ENCODE data around the gene DNM3. TPM values are rescaled to one million over a fixed set of nuclear protein-coding genes. Genes with fewer than 3 reads are reported as not detected.

DNM3 gene
- total RNA-seq, 1 donor from 2014 or later = 2.1 TPM

DNA sequence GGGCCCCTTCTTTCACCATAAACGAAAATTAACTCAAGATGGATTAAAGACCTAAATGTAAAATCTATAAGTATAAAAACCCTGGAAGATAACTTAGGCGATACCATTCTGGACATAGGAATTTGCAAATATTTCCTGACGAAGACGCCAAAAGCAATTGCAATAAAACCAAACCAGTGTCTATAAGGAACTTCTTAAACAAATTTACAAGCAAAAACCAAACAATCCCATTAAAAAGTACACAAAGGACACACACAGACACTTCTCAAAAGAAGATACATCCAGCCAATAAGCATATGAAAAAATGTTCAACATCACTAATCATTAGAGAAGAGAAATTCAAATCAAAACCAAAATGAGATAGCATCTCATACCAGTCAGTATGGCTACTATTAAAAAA lies 500.4 kb downstream of the DNM3 start:
- Mint-ChIP-seq H3K9me3 (peaks cover 8% of the 10 kb centered on the region), H3K4me1 (peaks cover 76% of the 10 kb centered on the region), H3K27ac (peak overlapping the region; percentile 84), H3K36me3 (ENCODE audit: low read depth) (no peaks in the 10 kb centered on the region), H3K4me3 (peak overlapping the region; percentile 28), H3K27me3 (no peaks in the 10 kb centered on the region)
- ATAC-seq (ENCODE audit: low read depth) = no peak
- ChIA-PET CTCF (interaction anchor here (2.0 kb wide), 1 partner anchor 57 kb away, joined by 7 read pairs; no protein-coding TSS in a partner anchor), POLR2A (interaction anchor here (3.9 to 7.6 kb wide), 2 partner anchors 18 to 51 kb away, joined by 49 to 95 read pairs; no protein-coding TSS in a partner anchor)
- intact Hi-C loops (cut with micrococcal nuclease) = loop anchor here (1.0 to 10.0 kb wide), 3 partner anchors 39 to 193 kb away; partner anchors contain the start of gene SUCO
- TF ChIP-seq, protein P1, sequence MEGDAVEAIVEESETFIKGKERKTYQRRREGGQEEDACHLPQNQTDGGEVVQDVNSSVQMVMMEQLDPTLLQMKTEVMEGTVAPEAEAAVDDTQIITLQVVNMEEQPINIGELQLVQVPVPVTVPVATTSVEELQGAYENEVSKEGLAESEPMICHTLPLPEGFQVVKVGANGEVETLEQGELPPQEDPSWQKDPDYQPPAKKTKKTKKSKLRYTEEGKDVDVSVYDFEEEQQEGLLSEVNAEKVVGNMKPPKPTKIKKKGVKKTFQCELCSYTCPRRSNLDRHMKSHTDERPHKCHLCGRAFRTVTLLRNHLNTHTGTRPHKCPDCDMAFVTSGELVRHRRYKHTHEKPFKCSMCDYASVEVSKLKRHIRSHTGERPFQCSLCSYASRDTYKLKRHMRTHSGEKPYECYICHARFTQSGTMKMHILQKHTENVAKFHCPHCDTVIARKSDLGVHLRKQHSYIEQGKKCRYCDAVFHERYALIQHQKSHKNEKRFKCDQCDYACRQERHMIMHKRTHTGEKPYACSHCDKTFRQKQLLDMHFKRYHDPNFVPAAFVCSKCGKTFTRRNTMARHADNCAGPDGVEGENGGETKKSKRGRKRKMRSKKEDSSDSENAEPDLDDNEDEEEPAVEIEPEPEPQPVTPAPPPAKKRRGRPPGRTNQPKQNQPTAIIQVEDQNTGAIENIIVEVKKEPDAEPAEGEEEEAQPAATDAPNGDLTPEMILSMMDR (IDR thresholded peaks at IDR 0.05) = no peak
- DNase-seq = no peak

DNA sequence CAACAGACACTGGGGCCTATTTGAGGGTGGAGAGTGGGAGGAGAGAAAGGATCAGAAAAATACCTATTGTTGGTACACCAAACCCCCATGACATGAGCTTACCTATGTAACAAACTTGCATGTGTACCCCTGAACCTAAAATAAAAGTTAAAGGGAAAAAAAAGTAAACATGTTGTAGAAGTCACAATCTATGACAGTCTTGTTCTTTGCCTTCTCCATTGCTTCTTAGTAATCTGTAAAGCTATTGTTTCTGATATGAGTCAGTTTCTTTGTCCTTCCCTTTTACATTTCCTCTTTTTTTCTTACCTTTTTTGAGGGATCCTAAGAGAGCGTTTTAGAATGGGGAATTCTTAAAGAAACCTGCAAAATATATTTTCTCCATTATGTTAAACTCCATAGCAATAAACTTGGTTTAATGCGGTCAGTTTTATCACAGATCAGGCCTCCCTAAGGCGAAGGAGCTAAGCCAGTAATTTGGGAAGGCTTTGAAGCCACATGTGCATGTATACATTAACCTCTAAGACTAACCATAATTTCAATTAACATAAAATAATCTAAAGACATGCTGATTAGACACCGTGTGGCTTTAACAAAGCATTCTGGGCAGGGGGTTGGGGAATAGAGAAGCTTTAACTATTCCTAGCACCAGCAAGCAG lies 501.4 kb downstream of the DNM3 start:
- ChIA-PET POLR2A (interaction anchor here (0.6 to 7.6 kb wide), 9 partner anchors 11 to 165 kb away, joined by 3 to 95 read pairs (median 10); no protein-coding TSS in a partner anchor), CTCF (interaction anchor here (1.1 to 3.1 kb wide), 6 partner anchors 17 to 158 kb away, joined by 4 to 16 read pairs (median 6); no protein-coding TSS in a partner anchor)
- TF ChIP-seq, protein P1 (IDR thresholded peaks at IDR 0.05) = no peak
- ATAC-seq (ENCODE audit: low read depth) (peak; percentile 43), DNase-seq (no peak)
- Mint-ChIP-seq H3K27ac (peak overlapping the region; percentile 84), H3K4me3 (peak overlapping the region; percentile 75), H3K4me1 (peaks cover 74% of the 10 kb centered on the region), H3K36me3 (ENCODE audit: low read depth) (no peaks in the 10 kb centered on the region), H3K27me3 (no peaks in the 10 kb centered on the region), H3K9me3 (peaks cover 11% of the 10 kb centered on the region)
- intact Hi-C loops (cut with micrococcal nuclease) = loop anchor here (1.0 to 10.0 kb wide), 5 partner anchors 13 to 192 kb away; partner anchors contain the start of gene SUCO

DNA sequence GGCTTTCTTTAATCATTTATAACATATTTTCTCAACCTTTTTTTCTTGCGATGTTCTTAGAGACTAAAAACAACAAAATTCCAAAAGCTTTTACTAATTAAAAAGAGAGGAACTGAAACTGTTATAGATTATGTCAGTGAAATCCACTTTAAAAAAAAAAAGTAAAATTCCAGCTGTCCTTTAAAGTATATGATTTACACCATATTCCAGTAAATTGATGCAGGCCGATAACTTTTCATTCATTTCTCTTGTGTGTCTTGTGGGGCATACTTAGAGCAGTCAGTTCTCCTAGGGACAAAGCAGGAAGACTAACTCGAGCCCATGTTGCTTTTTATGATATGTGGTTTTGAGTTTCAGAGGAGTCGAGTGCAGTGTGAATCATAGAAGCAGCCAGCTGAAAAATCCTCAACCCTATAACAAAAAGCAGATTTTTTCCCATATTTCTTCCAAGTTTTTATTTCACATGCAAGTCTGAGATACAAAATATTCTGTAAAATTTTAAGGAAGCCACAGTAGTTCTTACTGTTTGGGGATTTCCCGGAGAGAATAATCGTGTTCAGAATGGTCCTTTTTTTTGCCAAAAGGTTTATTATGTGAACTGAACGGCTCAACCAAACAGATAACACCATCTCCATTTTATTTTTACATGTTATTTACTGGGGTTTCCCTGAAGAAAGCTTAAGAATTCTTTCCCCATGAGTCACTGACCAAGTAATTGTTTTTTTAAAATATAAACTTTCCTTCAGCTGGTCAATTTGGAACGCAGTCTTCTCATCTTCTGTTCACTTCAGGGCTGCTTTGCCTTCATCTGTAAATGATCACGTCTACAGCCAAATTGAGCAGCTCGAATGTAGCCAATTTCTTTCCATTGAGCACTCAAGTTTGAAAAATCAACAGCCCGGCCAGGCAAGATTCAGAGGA lies 502.2 kb downstream of the DNM3 start:
- POLR2A ChIA-PET = interaction anchor here (0.8 to 7.6 kb wide), 8 partner anchors 12 to 166 kb away, joined by 3 to 95 read pairs (median 13); no protein-coding TSS in a partner anchor
- CTCF ChIA-PET = interaction anchor here (1.1 to 3.1 kb wide), 6 partner anchors 16 to 158 kb away, joined by 4 to 16 read pairs (median 6); no protein-coding TSS in a partner anchor
- Mint-ChIP-seq H3K4me1 (peaks cover 69% of the 10 kb centered on the region), H3K36me3 (ENCODE audit: low read depth) (peaks cover 2% of the 10 kb centered on the region), H3K4me3 (peak overlapping the region; percentile 66), H3K27me3 (no peaks in the 10 kb centered on the region), H3K9me3 (peaks cover 14% of the 10 kb centered on the region), H3K27ac (peak overlapping the region; percentile 84)
- TF ChIP-seq, protein P1 (IDR thresholded peaks at IDR 0.05) = no peak
- intact Hi-C loops (cut with micrococcal nuclease) = loop anchor here (1.0 to 10.0 kb wide), 4 partner anchors 12 to 191 kb away; partner anchors contain the start of gene SUCO
- DNase-seq (no peak), ATAC-seq (ENCODE audit: low read depth) (peak; percentile 61)

DNA sequence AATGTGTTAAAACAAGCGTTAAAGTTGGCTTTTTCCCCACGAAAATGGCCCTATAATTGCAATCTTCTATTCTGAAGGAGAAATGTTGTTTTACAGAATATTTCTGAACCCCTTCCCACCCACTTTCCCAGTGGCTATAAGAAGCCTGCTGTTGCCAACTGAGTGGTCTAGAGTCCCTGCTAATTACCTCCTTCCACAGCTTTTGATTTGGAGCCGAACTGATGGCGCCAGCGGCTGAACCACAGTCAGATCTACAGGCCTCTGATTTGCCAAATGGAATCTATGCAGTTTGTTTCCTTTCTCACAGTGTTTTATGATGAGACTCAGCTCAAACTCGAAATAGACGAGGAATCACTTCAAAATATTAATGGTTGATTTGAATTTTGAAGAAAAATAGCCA lies 503.1 kb downstream of the DNM3 start:
- intact Hi-C loops (cut with micrococcal nuclease) = loop anchor here (10.0 kb wide), 1 partner anchor 190 kb away; the partner anchor contains the start of gene SUCO
- peak overlapping the region; percentile 84 for H3K27ac Mint-ChIP-seq
- peaks cover 61% of the 10 kb centered on the region for H3K4me1 Mint-ChIP-seq
- no peak for DNase-seq
- H3K4me3 Mint-ChIP-seq = no peak overlapping the region
- H3K27me3 Mint-ChIP-seq = no peaks in the 10 kb centered on the region
- CTCF ChIA-PET = interaction anchor here (2.0 to 3.1 kb wide), 2 partner anchors 15 to 54 kb away, joined by 12 to 16 read pairs; no protein-coding TSS in a partner anchor
- TF ChIP-seq, protein P1 (IDR thresholded peaks at IDR 0.05) = no peak
- no peak for ATAC-seq (ENCODE audit: low read depth)
- H3K9me3 Mint-ChIP-seq = peaks cover 14% of the 10 kb centered on the region
- POLR2A ChIA-PET = interaction anchor here (2.4 to 7.6 kb wide), 4 partner anchors 15 to 163 kb away, joined by 16 to 95 read pairs (median 34); no protein-coding TSS in a partner anchor
- H3K36me3 Mint-ChIP-seq (ENCODE audit: low read depth) = peaks cover 2% of the 10 kb centered on the region
